NCI-H1092 treated with DMSO at 0.1 percent for 48 hours (cell line): ENCODE data around the gene BARX2.

Source experiments
- DNase-seq: peaks from one replicate; lab custom pipeline; 2025; lab: John Stamatoyannopoulos, UW

The BARX2 gene

DNA sequence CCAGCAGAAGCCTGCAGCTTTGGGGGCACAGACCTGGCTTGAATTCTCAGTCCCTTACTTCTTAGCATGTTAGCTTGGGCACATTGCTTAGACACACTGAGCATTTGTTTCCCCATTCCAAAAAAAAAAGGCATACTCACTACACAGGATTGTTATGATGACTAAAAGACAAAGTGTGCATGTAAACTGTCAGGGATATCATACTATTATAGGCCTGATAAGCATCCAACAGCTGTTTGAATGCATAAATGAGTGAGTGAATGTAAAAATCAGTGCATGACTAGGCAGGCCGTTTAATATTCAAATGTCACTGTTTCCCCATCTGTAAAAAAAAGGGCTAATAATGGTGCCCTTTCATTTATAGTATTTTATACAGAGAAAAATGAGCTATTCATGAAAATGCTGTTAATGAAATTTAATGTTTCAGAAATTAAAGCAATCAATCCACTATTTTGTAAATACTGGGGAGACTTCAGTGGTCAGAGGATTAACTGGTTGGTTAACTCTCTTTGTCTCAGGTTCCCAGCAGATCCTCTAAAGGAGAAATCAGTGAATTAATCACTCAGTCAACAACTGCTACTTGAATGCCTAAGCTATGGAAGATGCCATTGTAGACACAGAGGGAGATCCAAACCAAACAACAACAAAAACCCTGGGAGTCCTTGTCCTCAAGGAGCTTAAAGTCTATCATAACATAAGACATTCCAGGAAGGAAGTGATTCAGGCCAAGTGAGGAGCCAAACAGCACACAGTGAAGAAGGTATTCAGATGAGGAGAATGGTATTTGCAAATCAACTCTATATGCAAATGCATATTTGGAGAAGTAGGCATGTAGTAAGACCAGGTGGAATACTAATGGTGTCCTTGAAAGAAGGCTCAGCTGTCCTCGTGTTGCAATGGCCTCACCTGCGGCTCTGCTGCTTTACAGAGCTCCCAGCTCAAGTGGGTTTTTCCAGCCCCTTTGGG, 26.8 kb downstream of the BARX2 start:
- no peak for DNase-seq

DNA sequence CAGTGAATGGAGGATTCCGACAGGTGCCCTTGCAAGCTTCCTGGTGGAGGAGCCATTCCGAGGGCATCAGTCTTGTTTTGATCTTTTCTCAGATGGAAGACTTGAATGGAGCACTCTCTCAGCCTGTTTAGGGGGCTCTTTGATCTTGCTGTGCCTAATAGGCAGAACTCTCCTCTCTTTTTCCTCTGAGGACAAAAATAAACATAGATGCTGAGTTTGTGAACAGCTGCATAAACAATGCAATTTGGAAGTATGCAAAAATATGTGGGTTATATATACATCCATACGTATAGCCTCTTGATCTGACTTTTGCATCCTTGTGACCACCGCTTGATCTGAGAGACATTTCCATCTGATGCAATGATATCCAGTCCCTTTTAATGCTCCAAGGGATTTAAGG, 29.1 kb downstream of the BARX2 start:
- DNase-seq = no peak

DNA sequence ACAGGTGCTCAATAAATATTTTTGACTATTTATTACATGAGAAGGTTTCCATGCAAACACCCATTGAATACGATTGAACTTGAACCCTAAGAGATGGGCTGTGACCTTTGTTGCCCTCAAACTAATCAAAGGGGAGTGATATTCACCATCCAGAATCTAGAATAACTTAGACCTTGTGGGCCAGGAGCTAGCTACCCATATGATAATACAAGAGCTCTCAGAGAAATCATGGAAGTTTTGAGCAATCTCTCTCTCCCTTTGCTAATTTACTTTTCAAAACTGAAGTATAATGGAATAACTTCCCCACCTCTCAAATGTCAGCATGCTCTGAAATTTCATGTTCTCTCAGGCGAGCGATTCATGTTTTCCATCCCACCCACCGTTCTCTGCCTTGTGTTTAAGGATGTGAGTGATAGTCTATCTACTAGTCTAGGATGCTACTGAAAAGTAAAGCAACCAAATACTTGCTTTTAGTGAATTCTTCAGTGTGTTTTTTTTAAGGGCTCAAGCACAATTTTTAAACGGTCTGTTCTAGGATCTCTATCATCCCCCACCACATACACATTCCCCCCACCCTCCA, 33.3 kb downstream of the BARX2 start:
- DNase-seq = no peak

DNA sequence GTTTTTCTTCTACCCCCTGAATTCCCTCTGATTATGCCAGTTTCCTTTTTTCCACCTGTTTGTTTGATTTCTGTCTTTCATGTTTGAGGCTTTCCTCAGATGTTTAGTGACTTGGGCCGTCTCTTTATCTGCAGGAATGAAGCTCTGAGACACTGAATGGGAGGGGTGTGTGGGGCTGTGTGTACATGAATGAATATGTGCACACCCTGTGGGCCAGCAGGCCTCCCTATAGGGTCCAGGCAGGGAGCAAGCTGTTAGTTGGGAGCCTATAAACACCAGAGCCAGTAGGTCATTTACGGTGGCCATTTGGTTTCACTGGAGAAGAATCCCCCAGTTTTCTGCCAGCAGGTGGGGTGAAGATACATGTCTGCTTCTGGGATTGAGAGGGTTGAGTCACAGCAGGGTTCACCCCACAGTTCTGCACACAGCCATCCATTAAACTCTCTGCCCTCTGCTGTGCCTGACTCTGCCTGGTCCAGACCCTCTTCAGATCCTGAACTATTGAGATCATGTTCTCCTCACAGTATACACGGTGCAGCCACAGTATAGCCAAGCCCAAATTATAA, 34.8 kb downstream of the BARX2 start:
- no peak for DNase-seq

DNA sequence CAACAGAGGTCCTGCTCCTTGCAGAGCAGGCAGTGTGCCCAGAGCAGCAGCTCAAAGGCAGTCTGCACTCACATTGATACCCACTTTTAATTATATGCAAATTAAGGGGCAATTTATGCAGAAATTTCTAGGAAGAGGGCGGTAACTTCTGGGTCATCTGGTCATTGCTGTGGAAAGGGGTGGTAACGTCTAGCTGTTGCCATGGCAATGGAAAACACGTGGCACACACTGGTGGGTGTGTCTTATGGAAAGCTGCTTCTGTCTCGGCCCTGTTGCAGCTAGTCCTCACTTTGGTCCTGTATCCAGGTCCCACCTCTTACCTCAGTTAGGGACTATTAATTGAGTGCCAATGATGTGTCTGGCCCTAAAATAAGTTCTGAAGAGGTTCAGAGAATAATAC, 36.8 kb downstream of the BARX2 start:
- DNase-seq = no peak

DNA sequence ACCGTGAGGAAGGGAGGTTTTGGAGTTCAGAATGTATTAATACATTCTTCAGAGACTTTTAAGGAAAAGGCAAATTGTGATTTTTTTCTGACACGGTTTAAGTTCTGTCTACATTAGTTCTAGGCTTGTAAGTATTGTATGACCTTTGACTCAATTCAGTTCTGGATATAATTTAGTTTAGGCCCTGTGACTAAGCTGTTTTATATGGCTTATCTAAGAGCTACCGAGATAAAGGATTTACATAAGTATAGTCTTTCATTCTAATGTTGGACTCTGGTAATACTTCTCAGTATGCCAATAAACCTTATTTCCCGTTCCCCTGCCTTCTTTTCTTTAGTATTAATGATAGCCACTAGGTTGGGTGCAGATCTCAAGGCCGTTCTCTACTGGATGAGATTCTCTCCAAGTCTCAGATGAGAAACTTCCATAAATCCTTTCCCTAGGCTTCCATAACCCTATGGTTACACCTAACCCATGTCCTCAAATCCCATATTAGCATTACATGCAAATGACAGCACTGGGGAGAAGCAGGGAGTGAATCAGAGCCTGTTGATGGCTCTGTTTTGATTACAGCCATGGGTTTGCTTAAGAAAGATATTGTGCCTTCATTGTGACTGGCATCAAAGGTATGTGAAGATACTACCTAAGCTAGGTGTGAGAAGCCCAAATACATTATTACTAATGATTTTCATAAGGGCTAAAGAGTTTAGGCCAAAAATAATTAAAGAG, 38.7 kb downstream of the BARX2 start:
- no peak for DNase-seq

DNA sequence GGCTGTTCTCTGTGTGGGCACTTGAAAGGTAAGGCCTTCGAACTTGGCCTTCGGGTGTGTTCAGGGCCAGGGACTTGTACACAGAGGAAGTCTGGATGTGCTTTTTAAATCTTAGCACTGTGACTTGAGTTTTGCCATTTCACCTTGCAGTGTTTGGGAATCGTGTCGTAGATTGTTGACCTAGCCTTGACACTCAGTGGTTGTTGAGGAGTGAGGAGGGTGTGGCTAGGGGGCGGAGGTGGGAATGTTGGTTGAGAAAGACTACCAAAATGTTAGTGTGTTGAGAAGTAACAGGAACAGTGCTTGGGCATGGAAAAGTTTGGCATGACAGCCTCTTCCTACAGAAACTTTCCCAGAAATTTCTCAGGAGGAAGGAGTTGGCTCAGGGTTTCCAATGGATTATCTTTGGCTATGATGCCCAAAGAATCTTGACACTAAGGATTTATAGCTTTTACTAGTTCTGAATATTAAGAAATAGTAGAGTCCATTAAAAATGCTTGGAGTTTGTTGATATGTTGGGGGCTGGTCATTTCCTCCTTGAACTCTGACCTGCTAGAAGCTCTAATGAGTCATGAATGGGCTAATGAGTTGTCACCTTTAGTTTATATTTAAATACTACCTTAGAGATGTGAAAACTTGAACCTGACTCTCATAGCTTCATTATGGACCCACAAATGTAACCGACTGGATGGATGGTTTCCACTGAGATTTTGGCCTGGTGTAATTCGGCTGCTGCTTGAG, 40.6 kb downstream of the BARX2 start:
- no peak for DNase-seq

DNA sequence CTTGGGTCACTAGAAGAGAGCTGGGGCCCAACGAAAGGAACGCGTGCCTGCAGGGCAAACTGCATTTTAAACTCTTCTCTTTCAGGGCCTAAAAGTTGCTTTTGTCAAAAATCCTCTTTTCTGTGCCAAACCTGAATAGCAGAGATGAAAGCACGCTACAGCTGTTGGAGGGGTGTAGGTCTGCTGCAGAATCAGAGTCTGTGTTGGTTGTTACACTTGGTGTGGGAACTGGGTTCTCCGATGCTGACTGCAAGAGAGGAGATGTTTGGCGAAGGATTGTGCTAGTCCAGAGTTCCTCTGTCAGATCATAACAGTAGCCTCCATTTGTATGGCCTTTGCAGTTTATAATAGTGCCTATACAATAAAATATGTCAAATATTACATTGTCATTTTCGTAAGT, 41.8 kb downstream of the BARX2 start:
- no peak for DNase-seq

DNA sequence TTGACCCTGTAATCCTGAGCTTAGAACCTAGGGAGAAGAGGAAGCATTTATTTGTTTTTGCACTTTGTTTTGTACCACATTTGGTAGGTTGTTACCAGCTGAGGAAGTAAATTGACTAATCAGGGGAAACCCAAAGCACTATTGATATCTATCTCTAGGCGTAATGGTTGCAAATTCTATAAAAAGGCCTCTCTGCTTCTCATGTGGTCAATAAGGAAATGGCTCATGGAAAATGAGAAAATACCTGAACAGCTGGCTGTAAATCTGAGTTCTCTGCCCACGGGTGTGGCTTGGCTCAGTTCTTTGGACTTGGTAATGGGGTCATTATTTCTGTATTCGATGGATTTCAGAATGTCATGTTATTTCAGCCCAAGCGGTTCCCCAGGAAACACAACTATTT, 42.4 kb downstream of the BARX2 start:
- no peak for DNase-seq

DNA sequence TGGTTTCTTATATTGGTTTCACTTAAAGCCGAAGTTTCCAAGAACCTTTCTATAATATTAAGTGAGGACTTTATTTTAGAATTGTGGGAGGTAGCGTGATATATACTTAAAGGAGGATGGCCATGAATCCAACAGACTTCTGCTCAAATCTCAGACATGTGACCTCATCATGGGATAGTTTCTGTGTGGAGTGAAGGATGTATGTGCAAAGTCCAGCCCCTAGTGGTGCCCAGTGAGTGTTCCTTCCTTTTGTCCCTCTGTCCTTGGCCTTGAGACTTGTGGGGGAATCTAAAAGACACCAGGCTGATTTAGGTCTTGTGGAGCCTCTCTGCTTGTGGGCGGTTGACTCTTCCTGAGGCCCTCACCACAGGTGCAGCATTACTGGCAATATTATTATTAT, 43.7 kb downstream of the BARX2 start:
- no peak for DNase-seq

DNA sequence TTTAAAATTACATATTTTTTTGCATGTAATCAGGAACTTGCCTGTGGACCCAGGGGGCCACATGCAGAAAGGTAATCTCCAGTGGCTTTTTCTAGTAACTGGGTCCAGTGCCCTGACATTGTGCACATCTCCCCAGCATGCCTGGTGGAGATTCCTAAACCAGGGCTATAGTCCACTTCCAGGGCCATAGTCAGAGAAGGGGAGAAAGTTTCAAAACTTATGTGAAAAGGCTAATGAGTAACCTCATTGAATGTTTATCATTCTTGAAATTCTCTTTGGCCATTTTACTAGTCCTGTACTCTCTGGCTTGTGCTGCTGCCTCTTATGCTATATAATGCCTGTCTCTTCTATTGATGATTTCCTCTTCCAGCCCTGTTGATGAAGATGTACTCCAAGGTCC, 47.8 kb downstream of the BARX2 start:
- DNase-seq = no peak

DNA sequence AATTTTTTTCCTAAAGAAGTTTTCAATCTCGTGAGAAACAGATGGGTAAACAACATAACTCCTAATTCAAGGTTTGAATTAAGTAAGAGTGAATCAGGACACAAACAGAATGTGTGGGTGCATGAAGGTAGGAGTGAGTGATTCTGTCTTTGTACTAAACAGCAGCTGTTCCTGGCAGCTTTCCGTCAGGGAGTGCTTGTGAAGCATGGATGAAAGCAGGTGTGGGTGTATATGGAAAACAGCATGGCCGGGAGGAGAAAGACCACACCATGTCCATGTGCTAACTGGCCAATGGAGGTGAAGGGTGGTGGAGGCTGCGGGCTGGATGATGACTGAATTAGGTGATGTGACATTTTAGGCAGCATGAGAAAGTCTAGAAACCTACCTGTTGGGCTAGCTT, 49.6 kb downstream of the BARX2 start:
- no peak for DNase-seq

DNA sequence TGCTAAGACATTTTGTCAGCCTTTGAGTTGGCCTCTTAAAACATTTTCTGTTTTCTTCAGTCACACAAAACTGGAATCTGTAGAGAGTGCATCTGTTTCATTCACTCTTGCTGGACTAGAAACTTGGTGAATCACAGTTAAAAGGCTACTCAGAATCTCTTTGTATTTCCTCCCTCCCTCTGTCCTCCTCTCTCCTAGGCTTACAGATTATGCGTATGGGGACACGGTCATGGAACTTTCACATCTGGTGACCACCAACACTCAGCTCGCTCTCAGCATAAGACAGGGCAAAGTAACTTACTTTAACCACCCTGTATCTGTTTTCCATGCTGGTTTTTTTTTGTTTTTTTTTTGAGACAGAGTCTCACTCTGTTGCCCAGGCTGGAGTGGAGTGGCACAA, 50.4 kb downstream of the BARX2 start:
- DNase-seq = no peak

DNA sequence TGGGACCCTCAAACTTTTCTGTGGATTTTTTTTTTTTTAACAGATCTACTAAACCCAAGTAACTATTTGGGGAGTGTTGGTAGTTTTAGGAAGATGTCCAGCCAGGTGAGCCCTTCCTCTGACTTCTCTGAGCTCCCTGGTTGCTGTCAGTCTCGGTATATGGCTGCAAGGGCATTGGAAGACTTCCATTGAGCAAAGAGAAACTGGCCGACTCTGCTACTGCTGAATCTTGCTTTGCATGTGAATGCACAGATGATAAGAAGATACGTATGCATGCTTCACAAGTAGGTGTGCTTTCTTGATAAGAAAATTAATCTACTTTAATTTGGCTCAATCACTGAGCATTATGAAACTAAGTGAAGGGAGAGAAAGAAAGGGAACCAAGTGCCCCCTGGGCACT, 51.1 kb downstream of the BARX2 start:
- DNase-seq = no peak

DNA sequence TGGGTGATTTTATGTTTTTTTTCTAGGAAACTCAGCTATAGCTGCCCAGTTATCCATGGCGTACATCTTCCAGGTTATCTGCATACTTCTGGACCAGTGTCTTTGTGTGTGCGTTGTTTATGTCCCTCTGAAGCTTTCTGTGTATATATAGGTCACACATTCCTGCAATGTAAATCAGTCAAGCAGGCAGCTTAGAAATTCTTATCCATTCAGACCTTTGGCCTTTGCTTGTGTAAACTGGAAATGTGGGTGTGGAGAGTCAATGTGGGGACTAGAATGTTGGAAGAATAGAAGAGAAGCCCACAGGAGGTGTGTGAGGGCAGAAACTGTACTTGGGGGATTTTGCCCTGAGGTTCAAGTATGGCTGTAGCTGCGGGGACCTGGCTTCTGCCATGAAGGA, 51.7 kb downstream of the BARX2 start:
- no peak for DNase-seq

DNA sequence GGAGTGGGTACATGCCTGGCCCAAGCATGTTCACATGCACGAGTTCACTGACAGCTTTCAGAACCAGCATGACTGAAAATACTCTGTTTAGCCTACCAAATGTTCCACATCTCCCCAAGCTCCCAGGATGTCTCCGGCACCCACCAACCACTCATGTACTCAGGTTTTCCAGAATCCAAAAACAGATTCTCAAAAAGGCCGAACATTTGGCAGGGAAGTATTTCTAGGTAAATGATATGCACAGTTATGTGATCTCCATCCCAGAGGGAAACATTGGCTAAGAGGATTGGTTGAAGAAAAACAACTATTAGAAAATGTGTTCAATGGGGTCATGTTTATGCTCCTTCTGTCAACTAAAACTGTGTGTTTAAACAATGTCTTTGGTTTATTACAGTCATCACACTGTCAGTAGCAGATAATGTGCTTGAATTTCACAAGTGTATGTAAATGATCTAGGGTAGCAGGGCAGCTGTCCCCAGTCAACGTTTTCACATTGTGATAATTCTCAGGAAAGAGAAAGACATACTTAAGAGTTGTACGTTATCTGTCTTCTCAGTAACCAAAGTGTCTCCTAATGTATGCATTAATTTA, 52.3 kb downstream of the BARX2 start:
- DNase-seq = no peak

DNA sequence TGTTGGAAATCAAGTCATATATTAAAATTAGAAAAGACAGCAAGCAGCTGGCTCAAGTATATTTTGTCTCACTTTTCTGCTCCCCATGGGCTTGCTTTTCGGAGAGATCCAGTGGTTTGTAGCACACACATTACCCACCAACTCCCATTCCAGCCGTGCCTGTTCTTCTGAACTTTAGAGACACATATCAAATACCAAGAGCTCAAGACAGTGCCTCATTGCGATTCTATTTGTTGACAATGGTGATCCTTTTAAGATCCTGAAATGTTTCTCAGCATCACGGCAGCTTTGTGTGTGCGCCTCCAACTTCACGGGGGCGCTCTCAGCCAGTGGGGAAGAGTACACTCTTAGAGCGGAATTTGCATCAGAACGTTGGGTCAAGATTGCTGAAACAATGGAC, 52.9 kb downstream of the BARX2 start:
- no peak for DNase-seq

DNA sequence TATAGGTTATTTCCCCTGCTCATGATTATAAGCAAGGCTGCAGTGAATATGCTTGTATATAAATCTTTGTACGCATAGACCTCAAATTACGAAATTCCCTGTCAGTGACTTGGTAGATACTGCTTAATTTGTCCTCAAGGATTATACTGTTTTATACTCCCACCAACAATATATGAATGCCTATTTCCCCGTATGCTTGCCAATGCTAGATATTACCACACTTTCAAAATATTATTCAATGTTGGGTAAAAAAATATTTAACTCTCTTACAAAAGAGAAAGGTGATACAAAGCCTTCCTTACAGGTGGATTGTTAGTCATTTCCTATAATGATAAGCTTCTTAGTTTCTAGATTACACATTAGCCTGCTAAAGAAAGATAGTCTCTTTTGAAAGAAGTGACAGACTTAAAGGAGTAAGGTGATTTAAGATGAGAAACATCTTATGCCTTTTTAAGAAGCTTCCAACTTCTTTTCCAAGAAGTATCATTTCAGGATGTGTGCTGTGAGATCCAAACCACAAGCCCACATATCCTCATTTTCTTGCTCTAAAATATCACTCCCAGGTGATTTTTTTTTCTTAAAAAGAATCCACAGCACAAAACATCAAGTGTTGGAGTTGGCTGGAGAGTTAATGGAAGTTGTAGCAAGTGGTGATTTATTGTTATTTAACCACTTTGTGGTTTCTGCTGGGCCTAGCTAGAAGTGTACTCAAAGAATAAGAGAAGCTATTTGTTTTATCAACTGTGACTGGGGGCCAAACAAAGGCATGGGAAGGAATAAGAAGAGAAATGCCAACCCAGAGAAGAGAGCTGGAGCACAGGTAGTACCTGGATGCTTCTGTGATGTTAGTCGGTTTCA, 59.2 kb downstream of the BARX2 start:
- DNase-seq = no peak

DNA sequence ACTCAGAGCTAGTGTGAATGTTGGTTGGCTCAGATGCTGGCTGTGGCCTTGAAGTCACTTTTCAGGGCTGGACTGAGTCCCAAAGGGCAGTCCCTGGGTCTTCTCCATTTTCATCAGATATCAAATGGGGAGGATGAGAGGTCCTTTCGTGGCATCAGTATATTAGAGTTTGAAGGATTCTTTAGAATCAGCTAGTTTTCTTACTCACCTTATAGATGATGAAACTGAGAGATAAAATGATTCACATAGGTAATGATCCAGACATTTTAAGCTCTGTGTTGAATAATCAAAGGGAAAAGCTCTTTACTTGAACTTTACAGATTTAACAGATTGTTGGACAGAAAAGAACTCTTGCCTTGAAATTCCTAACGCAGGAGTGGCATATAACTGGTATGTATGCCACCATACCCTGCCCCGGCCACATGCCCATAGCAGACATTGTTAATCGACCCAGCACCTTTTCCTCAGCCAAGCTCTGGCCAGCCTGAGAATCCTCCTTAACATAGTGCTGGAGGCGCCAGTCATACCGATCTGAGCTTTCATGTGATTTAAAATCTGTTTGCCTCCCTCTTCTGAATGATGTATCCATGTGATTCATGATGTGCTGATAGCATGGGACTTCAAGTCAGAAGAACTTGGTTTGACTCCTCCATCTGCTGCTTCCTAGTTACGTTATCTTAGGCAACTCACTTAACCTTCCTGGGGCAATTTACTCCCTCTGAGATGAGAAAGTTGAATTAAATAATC, 60.0 kb downstream of the BARX2 start:
- DNase-seq = no peak

DNA sequence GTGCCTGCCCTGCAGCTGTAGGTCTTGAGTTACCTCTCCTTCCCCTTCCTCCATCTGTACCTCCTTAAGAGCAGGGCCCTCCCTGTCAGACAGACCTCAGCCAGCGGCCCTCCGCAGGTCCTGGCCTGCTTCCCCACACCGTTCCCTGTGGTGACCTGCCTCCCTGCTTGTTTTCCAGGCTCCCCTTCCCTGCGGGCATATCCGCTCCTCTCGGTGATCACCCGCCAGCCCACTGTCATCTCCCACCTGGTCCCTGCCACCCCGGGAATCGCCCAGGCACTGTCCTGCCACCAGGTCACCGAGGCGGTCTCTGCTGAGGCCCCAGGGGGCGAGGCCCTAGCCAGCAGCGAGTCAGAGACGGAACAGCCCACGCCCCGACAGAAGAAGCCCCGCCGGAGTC, 60.9 kb downstream of the BARX2 start:
- no peak for DNase-seq
